Stimulated activated CD4-positive, alpha-beta T cell treated with anti-CD3 and anti-CD28 coated beads, Interleukin-1b, Interleukin-23, amount 100 ng/mL, for 24 hours (primary cell): ENCODE results near the gene L3MBTL4.
"Not testable (repeated sequence)": the region's sequence is repeated elsewhere in the genome, so short reads cannot be mapped to it uniquely, and the experiment has no call there.

Experiments used
- DNase-seq, 4 experiments: peaks; one replicate each; pipeline ENCODE4 v3.0.0-alpha.2; 2020; ENCODE audit warnings: low read depth in 4 of 4, low spot score in 1 of 4

L3MBTL4 gene

DNA sequence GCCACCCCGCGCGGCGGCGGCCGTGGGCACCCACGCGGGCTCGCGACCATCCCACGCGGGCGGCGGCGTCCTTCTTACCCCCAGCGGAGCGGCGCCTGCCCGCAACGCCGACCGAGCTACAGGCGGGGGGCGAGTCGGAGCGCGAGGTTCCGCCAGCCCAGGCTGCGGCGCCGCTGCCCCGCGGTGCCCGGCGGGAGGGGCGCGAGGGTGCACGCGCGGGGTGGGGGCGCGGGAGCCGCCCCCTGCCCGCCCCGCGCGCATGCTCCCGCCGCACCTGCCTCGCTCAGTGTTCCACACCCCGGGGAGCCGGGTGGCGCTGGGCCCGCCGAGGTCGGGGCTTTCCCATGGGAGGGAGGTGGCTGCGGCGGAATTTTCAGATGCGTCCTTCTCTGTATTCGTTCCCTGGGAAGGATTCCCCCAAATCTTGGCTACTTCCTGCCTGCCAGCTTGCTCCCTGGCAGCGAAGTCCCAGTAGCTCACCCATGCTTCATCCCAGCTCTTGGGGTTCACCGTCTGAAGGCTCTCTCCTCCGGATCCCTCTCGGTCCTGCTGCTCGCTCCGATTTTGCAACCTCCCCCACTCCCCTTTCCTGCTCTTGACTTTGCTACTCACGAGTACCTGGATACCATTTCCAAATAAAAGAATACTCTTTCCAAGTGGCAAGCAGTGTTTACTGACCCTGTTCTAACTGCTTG, at the start of gene L3MBTL4:
Gene L3MBTL4, minus strand, starts transcription at position 189 of the 695 bp plus-strand sequence. CDS start 103,286 bp downstream, outside the sequence.
- no peak for DNase-seq

DNA sequence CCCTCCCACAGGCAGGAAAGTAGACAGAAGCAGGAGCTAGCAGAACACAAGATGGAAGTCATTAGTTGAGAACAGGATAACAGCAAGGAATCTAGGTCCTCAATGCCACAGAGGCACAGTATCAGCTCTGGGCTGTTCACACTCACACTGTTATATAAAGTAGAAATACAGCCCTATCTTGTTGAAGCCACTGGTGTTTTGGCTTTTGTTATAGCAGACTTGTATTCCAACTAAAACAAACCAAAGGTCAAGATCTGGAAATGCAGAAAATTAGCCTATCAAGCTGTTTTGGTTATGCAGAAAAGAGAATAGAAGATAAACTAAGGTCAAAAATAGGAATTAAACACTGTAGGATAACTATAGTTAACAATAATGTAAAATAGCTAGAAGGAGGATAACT, 37.5 kb upstream of the L3MBTL4 start:
- DNase-seq, result no peak

DNA sequence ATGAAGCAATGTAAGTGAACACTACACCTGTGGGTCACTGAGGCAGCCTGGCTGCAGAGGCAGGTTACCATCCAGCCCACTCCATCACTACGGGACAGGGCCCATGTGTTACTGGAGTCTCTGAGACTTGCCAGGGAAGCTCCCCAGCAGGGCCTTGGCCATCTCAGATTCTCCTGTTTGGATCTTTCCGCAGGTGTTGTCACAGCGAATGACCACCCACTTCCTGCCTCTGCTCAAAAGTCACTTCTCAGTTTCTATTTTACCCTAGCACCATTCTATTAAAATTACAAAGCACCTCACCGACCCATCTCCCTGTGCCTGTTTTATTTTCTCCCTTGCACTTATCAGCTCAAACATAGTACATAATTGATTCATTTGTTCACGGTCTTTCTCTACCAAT, 34.5 kb upstream of the L3MBTL4 start:
- no peak for DNase-seq

DNA sequence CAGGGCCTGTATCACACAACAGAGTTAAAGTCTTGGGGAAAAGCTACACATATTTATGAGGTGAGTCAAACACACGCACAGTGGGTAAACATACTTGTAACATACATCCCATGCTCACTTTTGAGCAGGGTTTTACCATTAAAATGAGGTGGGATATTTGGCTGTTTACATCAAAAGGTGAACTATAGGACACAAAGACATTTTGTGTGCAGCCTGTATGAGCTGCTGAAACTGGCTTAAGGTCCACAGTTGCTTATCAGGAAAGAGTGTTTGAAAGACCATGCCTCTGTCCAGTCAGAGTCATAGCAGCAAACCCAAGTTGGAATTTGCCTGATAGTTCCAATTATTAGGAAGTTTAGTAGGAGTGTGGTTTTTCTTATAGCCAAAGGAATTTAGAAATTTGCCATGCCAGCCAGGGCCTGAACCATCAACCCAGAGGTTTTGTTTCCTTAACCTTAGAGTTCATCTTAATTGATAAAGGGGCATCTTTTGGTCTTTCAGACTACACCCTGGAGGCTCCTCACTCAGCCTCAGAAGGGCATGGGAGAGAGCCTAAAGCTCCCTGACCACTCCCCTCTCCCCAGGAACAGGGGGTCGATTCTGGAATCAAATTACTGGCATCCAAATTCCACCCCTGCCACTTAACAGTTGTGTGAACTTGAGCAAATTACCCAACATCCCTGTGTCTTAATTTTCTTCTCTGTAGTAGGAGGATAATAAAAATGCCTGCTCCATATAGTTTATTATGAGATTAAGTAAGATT, 29.9 kb upstream of the L3MBTL4 start:
- no peak for DNase-seq

DNA sequence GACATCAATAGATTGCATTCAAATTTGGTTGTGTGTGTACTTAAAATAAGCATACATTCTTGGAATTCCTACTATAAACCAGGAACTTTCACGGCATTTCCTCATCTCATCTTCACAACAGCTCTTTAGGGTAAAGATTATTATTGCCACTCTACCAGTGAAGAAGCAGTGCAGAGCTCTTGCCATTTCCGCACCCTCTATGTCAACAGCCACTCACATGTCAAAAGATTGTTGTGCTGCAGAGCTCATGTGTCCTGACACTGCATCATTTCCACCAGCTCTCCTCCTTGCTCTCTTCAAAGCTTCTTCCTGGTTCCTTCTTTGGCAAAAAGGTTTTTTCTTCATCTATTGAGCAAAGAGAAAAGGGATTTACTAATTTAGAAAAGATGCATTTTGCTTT, 26.5 kb upstream of the L3MBTL4 start:
- DNase-seq, result no peak

DNA sequence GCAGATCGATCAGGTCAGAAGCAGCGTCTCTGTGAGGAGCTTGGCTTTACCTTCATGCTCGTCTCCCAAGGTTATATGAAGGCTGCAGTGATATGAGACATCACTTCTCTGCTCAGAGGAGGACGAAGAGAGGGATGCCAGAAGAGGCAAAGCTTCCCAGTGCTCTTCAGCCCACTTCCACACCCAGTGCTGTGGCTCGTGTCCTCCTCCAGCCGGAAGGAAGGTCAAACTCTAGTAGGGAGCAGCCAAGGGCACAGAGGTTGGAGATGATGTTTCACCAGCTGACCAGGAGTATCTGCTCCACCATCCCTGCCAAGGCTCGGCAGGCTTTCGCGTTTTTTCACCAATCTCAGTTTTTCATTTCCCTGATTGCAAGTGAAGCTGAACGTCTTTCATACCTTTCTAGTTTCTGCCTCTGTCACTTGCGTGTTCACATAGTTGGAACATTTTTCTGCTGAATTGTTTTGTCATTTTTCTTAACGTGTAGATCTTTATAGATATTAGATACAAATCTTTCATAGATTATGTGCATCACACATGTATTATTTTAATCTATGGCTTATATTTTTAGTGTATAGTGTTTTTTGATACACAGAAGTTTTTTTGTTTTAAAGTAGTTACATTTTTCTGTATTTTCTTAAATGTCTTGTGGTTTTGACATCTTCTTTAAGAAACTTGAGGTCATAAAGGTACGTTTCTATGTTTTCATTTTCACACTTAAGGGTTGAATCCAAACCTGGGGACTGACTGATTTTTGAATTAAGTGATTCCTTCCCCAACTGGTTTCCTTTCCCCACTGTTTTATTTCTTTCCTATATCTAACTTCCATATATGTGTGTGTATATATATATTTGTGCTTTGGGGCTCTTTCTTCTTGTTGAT, 23.5 kb upstream of the L3MBTL4 start:
- no peak for DNase-seq

DNA sequence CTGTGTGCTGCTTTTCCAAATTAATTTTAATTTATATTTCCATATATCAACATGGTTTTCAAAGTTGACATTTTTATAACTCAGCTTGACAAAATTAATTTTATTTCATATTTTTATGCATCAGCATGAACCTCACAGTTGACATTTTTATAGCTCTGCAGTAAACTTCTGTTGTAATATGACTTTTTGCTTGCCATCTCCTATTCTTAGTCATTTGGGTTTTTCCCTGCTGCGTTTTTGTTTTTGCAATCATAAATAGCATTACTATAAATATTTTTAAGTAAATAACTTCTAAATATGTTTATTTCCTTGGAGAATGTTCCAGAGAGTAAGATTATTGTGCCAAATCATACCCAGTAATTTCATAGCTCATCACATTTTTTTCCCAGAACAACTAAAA, 21.0 kb upstream of the L3MBTL4 start:
- DNase-seq, result no peak

DNA sequence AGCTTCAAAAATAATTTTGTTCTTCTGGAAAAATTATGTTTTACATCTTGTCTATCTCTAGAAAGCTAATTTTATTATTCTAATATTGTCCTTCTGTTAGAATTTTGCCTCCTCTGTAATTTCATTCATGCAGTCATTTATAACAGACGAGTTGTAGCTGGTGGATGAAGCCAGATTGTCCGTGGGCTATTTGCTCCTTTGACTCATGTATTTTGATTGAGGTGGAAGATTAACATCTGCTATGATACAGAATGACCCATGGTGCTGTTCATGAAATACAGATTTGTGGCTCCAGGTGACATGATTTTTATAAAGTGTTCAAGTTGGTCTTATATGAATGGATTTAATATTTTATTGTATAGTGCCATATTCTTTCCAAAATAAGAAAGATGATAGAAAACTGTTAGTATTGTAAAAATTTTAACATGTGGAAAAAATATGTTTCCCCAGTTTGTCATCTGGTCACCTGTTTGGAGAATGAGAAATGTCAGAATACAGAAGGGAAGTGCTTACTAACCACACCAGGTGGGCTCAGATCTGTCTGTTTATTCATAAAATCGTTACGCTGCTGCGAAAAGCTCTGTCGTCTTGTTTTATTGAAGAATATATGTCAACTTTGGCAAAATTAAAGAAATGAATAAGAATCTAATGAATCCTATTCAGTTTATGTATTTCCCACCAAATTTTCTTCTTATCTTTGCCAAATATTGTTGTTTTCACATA, 20.4 kb upstream of the L3MBTL4 start:
- no peak for DNase-seq

DNA sequence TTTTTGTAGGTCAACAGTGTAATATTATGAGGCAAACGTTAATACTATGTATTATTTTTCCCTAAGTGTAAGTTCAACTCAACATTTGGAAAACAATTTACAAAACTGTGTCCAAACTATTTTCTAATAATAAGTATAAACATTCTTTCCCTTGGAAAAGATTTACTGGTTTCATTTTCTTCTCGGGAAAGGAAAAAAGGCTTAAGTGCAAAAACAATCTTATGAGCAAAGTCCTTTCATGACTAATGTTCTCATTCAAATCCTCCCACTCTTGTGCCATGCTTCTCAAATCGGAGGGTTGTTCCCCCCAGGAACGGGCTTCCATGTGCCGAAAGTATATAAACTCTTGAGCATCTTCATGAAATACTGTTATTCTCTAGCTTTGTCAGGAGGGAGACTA, 19.8 kb upstream of the L3MBTL4 start:
- no peak for DNase-seq

DNA sequence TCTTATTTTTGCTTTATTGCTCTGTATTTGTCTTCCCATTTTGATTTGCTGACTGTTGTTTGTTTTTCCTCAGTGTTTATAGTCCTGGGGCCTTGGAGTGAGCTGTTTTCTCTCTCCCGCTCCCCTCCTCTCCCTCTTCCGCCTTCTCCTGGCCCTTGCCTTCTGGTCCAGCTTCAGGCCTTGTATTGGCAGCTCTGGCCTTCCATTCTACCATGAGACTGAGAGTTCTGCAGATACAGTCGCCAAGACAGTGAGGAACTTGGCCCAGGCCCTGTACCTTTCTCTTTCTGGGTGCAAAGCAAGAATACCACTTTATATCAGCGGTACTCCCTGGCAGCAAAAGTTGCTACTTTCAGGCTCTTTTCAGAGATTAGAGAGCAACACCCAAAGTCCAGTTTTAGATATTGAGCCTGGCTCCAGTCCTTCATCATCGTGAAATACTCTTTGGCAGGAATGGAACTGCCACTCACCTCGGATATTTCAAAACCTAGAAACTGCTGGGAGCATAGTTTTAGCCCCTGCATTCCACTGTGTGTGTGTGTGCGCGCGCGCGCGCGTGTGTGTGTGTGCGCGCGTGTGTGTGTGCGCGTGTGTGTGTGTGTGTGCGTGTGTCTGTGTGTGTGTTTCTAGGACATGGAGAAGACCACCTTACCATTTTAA, 17.1 kb upstream of the L3MBTL4 start:
- no peak for DNase-seq

DNA sequence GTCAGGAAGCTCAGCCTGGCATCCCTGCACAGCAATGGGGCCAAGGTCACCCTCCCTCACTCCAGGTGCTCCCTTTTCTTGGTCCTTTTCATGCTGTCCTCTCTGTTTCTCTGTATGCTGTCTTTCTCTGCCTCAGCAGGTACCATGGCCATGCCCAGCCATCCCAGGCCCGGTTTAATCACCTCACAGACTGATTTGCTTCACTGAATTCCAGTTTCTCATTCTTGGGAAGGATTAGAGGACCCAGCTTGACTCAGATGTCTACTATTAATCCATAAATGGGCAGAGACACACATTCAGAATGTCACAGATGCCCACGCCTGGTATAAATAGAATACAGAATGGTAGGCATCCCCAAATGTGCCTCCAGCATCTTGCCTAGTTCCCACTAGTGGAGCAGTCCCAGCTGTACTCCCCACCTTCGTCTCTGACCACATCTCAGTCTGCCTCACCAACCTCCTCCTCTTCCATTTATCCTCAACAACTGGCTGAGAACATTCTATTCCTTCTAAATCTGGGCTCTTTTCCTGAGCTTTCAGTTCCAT, 14.2 kb upstream of the L3MBTL4 start:
- no peak for DNase-seq

DNA sequence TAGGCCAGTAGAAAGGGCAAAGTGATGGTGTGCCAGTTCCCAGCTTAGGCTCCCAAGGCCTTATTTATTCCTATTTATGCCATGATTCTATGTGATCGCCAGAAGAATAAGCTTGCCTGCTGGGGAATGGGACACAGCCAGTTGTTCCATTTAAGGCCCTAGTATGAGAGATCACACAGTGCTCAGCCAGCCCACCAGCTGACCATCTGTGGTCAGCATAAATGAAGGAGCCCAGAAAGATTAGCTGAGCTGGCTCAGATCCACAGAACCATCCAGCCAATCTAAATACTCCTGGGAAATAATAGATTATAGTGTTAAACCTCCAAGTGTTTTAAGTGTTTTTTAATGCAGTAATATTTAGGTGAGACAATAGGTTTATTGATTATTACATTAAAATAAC, 12.6 kb upstream of the L3MBTL4 start:
- DNase-seq, result no peak

DNA sequence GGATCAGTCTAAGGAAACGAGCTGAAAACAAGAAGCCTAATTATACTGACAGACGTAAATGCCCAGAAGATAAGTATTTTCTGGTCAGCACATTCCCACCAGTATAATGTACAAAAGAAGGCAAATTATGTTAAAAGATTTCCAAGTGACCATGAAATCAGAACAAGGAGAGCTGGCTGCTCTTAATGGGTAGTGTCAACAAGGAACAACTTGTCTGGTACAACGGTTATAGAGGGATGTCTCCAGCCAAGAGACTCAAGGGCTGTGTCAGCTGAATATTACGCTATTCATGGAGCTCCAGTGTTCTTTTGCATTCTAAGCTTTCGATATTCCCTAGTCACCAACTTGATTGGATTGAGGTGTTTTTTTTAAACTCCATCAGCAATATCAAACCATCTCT, 8.6 kb upstream of the L3MBTL4 start:
- no peak for DNase-seq

DNA sequence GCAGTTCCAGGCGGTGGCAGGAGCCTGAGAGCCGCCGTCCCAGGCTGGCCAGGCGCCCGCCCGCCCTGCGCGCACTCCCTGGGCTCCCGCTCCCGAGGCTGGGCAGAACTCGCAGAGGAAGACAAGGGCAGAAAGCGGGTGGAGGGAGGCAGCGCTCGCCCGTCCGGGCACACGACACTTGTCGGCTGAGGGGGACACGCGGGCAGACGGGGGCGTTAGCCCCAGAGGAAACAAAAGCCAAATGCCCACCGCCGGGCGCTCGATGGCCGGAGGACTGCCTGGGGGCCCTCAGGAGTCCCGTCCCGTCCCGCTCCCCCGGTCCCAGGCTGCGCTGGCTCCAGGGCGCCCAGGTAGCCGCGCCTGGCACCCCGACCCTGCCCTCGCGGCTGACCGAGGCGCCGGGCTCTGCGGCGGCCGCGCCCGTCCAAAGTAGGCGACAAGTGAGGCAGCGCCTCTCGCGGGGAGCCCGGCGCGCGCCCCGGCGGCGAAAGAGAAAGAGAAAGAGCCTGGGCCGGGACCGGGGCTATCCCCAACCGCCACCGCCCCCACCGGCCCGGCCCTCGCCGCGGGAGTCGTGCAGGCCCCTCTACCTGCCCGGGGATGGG, 491 bp downstream of the L3MBTL4 start:
- peak in 1 of 4 experiments; percentile 4 for DNase-seq

DNA sequence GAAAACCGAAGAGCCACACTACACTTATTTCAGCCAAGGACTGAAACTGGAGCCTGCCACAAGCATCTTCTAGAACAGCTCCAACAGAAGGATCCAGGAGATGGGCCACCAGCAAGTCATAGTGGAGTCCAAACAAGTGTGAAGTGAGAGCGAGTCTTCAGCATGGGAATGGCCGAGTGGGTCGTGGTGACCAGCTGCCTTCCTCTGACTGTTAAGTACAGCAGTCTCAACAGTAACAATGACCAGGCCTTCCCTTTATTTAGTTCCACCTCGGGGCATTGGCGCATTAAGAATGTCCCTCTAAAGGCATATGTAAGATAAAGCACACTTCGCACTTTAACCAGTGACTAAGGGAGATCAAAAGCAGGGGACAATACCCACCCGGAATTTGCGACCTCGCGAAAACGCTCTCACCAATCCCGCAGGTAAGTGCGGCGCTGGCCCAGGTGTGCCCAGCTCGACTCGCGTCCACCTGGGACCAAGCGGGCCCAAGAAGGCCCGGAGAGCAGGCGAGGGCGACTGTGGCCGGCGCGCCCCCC, 1.1 kb downstream of the L3MBTL4 start:
- no peak for DNase-seq

DNA sequence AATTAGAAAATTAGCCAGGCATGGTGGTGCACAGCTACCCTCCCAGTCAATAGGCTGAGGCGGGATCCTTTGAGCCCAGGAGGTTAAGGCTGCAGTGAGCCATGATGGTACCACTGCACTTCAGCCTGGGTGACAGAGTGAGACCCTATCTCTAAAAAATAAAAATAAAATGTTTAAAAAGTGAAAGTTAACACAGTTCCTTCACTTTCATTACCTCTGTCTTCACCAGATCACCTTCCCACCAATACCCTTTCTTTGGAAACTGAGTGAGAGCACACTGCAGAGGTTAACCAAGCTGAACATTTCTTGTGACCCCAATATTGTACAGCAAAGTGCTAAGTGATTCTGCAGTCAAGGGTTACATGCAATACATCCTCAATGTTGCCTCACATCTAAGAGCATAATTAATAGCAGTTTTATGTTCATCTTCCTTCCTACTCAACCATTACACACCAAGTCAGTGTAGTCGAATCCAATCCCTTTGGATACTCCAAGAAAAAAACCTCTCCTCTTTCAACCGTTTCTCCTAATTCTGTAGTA, 1.7 kb downstream of the L3MBTL4 start:
- no peak for DNase-seq

DNA sequence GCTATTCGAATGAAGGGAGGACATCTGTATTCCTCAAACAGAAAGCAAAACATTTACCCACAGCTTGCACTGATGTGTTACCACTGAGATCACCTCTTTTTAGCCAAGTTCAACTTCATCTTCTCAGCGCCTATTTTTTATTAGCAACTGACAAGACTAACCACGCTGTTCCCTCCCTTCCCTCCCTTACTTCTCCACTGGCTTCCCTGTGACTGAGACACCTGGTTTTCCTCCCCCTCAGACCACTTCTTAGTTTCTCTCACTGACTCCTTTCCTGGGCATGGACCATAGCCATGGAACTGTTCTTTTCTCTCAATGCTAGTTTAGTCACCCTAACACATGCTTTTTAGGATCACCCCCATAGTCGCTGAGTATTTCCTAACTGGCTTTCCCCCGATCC, 3.3 kb downstream of the L3MBTL4 start:
- DNase-seq, result no peak

DNA sequence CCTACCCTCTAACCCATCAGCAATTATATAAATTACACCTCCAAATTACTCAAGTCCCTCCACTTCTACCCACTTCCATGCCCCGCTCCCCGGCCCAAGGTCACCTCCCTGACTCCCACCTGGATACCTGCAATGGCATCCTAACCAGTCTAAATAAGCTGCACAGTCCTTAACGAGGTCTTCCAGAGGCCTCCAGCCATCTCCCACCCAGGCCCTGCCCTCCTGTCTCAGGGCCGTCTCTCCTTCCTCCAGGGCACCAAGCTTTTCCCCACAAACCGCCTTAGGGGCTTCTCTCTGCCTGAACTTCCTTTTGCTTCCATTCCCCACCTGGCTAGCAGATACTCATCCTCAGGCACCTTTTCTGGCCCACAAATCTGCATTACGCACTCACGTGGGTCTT, 4.8 kb downstream of the L3MBTL4 start:
- no peak for DNase-seq

DNA sequence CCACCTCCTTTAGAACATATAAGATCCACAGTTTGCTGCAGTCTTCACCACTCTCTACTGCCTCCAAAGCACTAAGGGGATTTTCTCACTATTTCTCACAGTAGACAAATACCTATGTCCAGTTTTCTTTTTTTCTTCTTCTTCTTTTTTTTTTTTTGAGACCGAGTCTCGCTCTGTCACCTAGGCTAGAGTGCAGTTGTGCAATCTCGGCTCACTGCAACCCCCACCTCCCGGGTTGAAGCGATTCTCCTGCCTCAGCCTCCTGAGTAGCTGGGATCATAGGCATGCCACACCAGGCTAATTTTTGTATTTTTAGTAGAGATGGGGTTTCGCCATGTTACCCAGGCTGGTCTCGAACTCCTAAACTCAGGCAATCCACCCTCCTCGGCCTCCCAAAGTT, 6.2 kb downstream of the L3MBTL4 start:
- DNase-seq, result not testable (repeated sequence)
